GM12801 (cell line): ENCODE data around the gene RPL13.

Experiments used
- CTCF ChIP-seq: IDR thresholded peaks from one replicate; pipeline ENCODE4 v1.5.1; 2011; ENCODE audit warnings: control low read depth; ENCODE audit not compliant: insufficient read length; ENCODE audit errors: extremely low read depth

RPL13 gene

DNA sequence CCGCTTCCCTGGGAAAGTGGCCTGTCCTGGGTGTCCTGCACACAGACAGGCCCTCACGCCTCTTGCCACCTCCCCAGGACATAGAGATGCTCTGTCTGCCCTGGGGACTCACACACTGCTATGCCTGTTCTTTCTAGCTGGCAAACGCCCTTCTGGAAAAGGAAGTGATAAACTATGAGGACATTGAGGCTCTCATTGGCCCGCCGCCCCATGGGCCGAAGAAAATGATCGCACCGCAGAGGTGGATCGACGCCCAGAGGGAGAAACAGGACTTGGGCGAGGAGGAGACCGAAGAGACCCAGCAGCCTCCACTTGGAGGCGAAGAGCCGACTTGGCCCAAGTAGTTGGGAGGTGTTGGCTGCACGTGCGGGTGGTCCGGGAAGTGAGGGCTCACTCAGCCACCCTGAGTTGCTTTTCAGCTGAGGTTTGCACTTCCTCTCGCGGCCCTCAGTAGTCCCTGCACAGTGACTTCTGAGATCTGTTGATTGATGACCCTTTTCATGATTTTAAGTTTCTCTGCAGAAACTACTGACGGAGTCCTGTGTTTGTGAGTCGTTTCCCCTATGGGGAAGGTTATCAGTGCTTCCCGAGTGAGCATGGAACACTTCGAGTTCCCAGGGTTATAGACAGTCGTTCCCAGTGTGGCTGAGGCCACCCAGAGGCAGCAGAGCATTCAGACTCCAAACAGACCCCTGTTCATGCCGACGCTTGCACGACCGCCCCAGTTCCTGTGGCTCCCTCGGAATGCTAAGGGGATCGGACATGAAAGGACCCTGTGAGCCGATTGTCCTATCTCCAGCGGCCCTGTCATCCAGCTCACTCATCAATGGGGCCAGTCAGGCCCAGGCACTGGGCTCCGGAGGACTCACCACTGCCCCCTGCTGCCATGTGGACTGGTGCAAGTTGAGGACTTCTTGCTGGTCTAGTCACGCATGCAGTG, 3.5 kb upstream of the RPL13 start:
- TF ChIP-seq CTCF: no peak

GRCh38 chr16:89557690-89558490, 2.6 kb upstream of the RPL13 start:
- no peak for TF ChIP-seq CTCF

DNA sequence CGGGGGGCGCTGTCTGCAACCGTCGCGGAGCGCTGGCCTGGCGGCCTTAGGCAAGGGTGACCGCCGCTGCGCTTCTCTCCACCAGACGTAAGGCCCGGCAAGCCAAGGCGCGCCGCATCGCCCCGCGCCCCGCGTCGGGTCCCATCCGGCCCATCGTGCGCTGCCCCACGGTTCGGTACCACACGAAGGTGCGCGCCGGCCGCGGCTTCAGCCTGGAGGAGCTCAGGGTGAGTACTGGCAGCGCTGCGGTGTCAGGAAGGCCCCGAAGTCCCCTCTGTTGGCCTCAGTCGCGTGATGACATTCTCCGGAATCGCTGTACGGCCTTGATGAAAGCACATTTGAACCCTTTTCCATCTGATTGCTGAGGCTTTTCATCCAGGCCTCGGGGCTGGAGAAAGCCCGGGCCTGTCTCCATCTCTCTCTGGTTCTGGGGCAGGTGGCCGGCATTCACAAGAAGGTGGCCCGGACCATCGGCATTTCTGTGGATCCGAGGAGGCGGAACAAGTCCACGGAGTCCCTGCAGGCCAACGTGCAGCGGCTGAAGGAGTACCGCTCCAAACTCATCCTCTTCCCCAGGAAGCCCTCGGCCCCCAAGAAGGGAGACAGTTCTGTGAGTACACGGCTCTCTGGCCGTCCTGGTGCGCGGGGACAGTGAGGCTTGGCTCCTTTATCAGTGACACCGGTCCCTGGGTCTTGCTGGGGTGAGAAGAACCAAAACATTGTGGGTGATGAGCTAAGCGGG, 831 bp downstream of the RPL13 start:
- TF ChIP-seq CTCF: no peak

- no peak for TF ChIP-seq CTCF
Observed at GRCh38 chr16:89561884-89562599, 1.6 kb downstream of the RPL13 start.

- TF ChIP-seq CTCF: no peak
Observed at GRCh38 chr16:89562939-89563338, 2.5 kb downstream of the RPL13 start.

- TF ChIP-seq CTCF: no peak
Observed at GRCh38 chr16:89563639-89564392, 3.3 kb downstream of the RPL13 start.
